WTC11 (cell line): Measurements from ENCODE around the gene AHCYL1. TPM values are rescaled to one million over a fixed set of nuclear protein-coding genes. Genes with fewer than 3 reads are reported as not detected.
A peak's percentile ranks its signal among the peaks of the same experiment; 100 is the strongest.

Experiments used
- ATAC-seq: fragments of 200-7000 bp; cut with Tn5 transposase; 2 replicates; pipeline ENCODE4 v1.10.0; 2021; ENCODE audit warnings: mild to moderate bottlenecking, moderate library complexity
- CTCF ChIA-PET: fragments of 300-600 bp; sonication (Branson Sonifier 250); formaldehyde crosslinking; loops from one replicate; lab custom pipeline; 2021; ENCODE audit warnings: antibody characterized with exemption; lab: Charles Lee
- POLR2A ChIA-PET: fragments of 350-600 bp; sonication (Branson Sonifier 250); formaldehyde crosslinking; loops from one replicate; lab custom pipeline; 2021; ENCODE audit warnings: antibody characterized with exemption; lab: Charles Lee
- DNase-seq: peaks from one replicate; pipeline ENCODE4 v3.0.0; 2021; ENCODE audit warnings: low spot score
- H3K27ac Mint-ChIP-seq: 2 replicates; pipeline ENCODE4 v1.8.0; 2021; ENCODE audit warnings: mixed read lengths
- H3K27me3 Mint-ChIP-seq: 2 replicates; pipeline ENCODE4 v1.8.0; 2021; ENCODE audit warnings: low read depth, mild to moderate bottlenecking, moderate library complexity, mixed read lengths
- H3K36me3 Mint-ChIP-seq: 2 replicates; pipeline ENCODE4 v1.8.0; 2021; ENCODE audit warnings: mixed read lengths
- H3K4me1 Mint-ChIP-seq: 2 replicates; pipeline ENCODE4 v1.8.0; 2022; ENCODE audit warnings: mixed read lengths
- H3K4me3 Mint-ChIP-seq: 2 replicates; pipeline ENCODE4 v1.8.0; 2021; ENCODE audit warnings: mild to moderate bottlenecking, moderate library complexity, mixed read lengths
- H3K9me3 Mint-ChIP-seq: 2 replicates; pipeline ENCODE4 v1.8.0; 2021; ENCODE audit warnings: mixed read lengths
- E2F4 ChIP-seq: sonication (generic); formaldehyde crosslinking; IDR thresholded peaks from 2 replicates; pipeline ENCODE4 v1.8.1; 2022; ENCODE audit warnings: low read depth, mild to moderate bottlenecking, moderate library complexity, missing genetic modification reagents, borderline replicate concordance
- ERG ChIP-seq: fragments of 250-450 bp; sonication (Bioruptor Pico); IDR thresholded peaks from 2 replicates; pipeline ENCODE4 v1.8.0; 2021; ENCODE audit warnings: mild to moderate bottlenecking
- JAZF1 ChIP-seq: fragments of 250-450 bp; sonication (Bioruptor Pico); IDR thresholded peaks from 2 replicates; pipeline ENCODE4 v1.9.0; 2021; ENCODE audit warnings: moderate library complexity, mild to moderate bottlenecking, inconsistent platforms
- NFYB ChIP-seq: sonication (generic); formaldehyde crosslinking; conservative IDR thresholded peaks from 2 replicates; pipeline ENCODE4 v1.8.0; 2022; ENCODE audit warnings: low read depth, missing genetic modification reagents
- NR2C2 ChIP-seq: sonication (generic); formaldehyde crosslinking; IDR thresholded peaks from 2 replicates; pipeline ENCODE4 v1.8.0; 2022; ENCODE audit warnings: mild to moderate bottlenecking, missing genetic modification reagents
- SP1 ChIP-seq: sonication (generic); formaldehyde crosslinking; conservative IDR thresholded peaks from 2 replicates; pipeline ENCODE4 v1.8.1; 2022; ENCODE audit warnings: missing genetic modification reagents
- TEAD4 ChIP-seq: sonication (generic); formaldehyde crosslinking; IDR thresholded peaks from 2 replicates; pipeline ENCODE4 v1.8.0; 2022; ENCODE audit warnings: mild to moderate bottlenecking, missing genetic modification reagents
- ZBTB21 ChIP-seq: sonication (generic); formaldehyde crosslinking; IDR thresholded peaks from 2 replicates; pipeline ENCODE4 v1.8.1; 2023; ENCODE audit warnings: mild to moderate bottlenecking, missing genetic modification reagents, borderline replicate concordance
- ZNF121 ChIP-seq: sonication (generic); formaldehyde crosslinking; IDR thresholded peaks from 2 replicates; pipeline ENCODE4 v1.8.0; 2023; ENCODE audit warnings: missing genetic modification reagents
- ZNF671 ChIP-seq: fragments of 250-450 bp; sonication (Bioruptor Pico); IDR thresholded peaks from 2 replicates; pipeline ENCODE4 v1.8.0; 2021; ENCODE audit warnings: mild to moderate bottlenecking
- total RNA-seq: library from RNA; stranded (reverse); gene quantifications from 3 replicates; pipeline ENCODE4 v1.2.3, GENCODE V29; 2021
- TF ChIP-seq, protein P1 (sequence below): fragments of 250-450 bp; sonication (Bioruptor Pico); IDR thresholded peaks from 2 replicates; pipeline ENCODE4 v1.9.0; 2021; ENCODE audit warnings: moderate library complexity, mild to moderate bottlenecking, inconsistent platforms, borderline replicate concordance
- TF ChIP-seq, protein P2 (sequence below): fragments of 250-450 bp; sonication (Bioruptor Pico); IDR thresholded peaks from 2 replicates; pipeline ENCODE4 v1.9.0; 2021; ENCODE audit warnings: mild to moderate bottlenecking
- TF ChIP-seq, protein P3 (sequence below): sonication (generic); formaldehyde crosslinking; IDR thresholded peaks from 2 replicates; pipeline ENCODE4 v1.8.1; 2023; ENCODE audit warnings: mild to moderate bottlenecking, missing genetic modification reagents
- TF ChIP-seq, protein P4 (sequence below): sonication (generic); formaldehyde crosslinking; IDR thresholded peaks from 2 replicates; pipeline ENCODE4 v1.8.1; 2023; ENCODE audit warnings: mild to moderate bottlenecking, moderate library complexity, missing genetic modification reagents
- TF ChIP-seq, protein P5 (sequence below): sonication (generic); formaldehyde crosslinking; IDR thresholded peaks from 2 replicates; pipeline ENCODE4 v1.8.0; 2022; ENCODE audit warnings: missing genetic modification reagents
- TF ChIP-seq, protein P6 (sequence below): sonication (generic); formaldehyde crosslinking; IDR thresholded peaks from 2 replicates; pipeline ENCODE4 v1.8.0; 2023; ENCODE audit warnings: mild to moderate bottlenecking, missing genetic modification reagents

AHCYL1 gene
- total RNA-seq, 1 experiment from 2014 or later = 92.1 TPM

DNA sequence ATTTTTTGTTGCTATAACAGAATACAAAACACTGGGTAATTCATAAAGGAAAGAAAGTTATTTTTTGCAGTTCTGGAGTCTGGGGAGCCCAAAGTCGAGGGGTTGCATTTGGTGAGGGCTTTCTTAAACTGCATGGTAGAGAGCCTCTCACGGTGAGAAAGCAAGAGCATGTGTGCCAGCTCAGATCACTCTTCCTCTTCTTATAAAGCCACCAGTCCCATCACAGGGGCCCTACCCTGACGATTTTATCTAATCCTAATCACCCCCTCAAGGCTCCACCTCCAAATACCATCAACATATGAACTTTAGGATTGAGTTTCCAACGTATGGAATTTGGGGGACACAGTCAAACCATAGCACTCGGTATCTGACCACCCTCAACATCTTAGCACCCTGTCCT is 48.9 kb downstream of the AHCYL1 start (continued):
- TF ChIP-seq, protein P1, sequence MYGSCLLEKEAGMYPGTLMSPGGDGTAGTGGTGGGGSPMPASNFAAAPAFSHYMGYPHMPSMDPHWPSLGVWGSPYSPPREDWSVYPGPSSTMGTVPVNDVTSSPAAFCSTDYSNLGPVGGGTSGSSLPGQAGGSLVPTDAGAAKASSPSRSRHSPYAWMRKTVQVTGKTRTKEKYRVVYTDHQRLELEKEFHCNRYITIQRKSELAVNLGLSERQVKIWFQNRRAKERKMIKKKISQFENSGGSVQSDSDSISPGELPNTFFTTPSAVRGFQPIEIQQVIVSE (CRISPR knock-in tag) = no peak
- TF ChIP-seq ZBTB21 (CRISPR knock-in tag) (no peak), ERG (CRISPR knock-in tag) (no peak)
- TF ChIP-seq, protein P2, sequence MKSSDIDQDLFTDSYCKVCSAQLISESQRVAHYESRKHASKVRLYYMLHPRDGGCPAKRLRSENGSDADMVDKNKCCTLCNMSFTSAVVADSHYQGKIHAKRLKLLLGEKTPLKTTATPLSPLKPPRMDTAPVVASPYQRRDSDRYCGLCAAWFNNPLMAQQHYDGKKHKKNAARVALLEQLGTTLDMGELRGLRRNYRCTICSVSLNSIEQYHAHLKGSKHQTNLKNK (CRISPR knock-in tag) = no peak
- TF ChIP-seq, protein P3, sequence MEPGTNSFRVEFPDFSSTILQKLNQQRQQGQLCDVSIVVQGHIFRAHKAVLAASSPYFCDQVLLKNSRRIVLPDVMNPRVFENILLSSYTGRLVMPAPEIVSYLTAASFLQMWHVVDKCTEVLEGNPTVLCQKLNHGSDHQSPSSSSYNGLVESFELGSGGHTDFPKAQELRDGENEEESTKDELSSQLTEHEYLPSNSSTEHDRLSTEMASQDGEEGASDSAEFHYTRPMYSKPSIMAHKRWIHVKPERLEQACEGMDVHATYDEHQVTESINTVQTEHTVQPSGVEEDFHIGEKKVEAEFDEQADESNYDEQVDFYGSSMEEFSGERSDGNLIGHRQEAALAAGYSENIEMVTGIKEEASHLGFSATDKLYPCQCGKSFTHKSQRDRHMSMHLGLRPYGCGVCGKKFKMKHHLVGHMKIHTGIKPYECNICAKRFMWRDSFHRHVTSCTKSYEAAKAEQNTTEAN (CRISPR knock-in tag) = no peak
- TF ChIP-seq, protein P4, sequence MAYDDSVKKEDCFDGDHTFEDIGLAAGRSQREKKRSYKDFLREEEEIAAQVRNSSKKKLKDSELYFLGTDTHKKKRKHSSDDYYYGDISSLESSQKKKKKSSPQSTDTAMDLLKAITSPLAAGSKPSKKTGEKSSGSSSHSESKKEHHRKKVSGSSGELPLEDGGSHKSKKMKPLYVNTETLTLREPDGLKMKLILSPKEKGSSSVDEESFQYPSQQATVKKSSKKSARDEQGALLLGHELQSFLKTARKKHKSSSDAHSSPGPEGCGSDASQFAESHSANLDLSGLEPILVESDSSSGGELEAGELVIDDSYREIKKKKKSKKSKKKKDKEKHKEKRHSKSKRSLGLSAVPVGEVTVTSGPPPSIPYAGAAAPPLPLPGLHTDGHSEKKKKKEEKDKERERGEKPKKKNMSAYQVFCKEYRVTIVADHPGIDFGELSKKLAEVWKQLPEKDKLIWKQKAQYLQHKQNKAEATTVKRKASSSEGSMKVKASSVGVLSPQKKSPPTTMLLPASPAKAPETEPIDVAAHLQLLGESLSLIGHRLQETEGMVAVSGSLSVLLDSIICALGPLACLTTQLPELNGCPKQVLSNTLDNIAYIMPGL (CRISPR knock-in tag) = no peak

- Mint-ChIP-seq H3K27ac (peak overlapping the region; percentile 95), H3K9me3 (0 out of 2 replicates have a peak, but pooled peaks cover 6% of the 10 kb centered on the region), H3K36me3 (peaks cover 19% of the 10 kb centered on the region), H3K4me3 (peak overlapping the region; percentile 92), H3K4me1 (peaks cover 33% of the 10 kb centered on the region), H3K27me3 (no peaks in the 10 kb centered on the region)
- DNase-seq (no peak), ATAC-seq (no peak)
- CTCF ChIA-PET = interaction anchor here (0.7 to 3.8 kb wide), 18 partner anchors 9 to 501 kb away, joined by 3 to 42 read pairs (median 5); partner anchors contain the start of genes AHCYL1, SLC6A17 and UBL4B
- POLR2A ChIA-PET = interaction anchor here (0.9 to 1.4 kb wide), 4 partner anchors 20 to 220 kb away, joined by 3 to 4 read pairs (median 4); no protein-coding TSS in a partner anchor
- TF ChIP-seq, protein P5, sequence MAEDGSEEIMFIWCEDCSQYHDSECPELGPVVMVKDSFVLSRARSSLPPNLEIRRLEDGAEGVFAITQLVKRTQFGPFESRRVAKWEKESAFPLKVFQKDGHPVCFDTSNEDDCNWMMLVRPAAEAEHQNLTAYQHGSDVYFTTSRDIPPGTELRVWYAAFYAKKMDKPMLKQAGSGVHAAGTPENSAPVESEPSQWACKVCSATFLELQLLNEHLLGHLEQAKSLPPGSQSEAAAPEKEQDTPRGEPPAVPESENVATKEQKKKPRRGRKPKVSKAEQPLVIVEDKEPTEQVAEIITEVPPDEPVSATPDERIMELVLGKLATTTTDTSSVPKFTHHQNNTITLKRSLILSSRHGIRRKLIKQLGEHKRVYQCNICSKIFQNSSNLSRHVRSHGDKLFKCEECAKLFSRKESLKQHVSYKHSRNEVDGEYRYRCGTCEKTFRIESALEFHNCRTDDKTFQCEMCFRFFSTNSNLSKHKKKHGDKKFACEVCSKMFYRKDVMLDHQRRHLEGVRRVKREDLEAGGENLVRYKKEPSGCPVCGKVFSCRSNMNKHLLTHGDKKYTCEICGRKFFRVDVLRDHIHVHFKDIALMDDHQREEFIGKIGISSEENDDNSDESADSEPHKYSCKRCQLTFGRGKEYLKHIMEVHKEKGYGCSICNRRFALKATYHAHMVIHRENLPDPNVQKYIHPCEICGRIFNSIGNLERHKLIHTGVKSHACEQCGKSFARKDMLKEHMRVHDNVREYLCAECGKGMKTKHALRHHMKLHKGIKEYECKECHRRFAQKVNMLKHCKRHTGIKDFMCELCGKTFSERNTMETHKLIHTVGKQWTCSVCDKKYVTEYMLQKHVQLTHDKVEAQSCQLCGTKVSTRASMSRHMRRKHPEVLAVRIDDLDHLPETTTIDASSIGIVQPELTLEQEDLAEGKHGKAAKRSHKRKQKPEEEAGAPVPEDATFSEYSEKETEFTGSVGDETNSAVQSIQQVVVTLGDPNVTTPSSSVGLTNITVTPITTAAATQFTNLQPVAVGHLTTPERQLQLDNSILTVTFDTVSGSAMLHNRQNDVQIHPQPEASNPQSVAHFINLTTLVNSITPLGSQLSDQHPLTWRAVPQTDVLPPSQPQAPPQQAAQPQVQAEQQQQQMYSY (CRISPR knock-in tag) = no peak
- TF ChIP-seq, protein P4 (CRISPR knock-in tag) = no peak
- no peak for TF ChIP-seq SP1
- TF ChIP-seq E2F4 (CRISPR knock-in tag) = no peak
- TF ChIP-seq, protein P6, sequence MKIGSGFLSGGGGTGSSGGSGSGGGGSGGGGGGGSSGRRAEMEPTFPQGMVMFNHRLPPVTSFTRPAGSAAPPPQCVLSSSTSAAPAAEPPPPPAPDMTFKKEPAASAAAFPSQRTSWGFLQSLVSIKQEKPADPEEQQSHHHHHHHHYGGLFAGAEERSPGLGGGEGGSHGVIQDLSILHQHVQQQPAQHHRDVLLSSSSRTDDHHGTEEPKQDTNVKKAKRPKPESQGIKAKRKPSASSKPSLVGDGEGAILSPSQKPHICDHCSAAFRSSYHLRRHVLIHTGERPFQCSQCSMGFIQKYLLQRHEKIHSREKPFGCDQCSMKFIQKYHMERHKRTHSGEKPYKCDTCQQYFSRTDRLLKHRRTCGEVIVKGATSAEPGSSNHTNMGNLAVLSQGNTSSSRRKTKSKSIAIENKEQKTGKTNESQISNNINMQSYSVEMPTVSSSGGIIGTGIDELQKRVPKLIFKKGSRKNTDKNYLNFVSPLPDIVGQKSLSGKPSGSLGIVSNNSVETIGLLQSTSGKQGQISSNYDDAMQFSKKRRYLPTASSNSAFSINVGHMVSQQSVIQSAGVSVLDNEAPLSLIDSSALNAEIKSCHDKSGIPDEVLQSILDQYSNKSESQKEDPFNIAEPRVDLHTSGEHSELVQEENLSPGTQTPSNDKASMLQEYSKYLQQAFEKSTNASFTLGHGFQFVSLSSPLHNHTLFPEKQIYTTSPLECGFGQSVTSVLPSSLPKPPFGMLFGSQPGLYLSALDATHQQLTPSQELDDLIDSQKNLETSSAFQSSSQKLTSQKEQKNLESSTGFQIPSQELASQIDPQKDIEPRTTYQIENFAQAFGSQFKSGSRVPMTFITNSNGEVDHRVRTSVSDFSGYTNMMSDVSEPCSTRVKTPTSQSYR (CRISPR knock-in tag) = no peak
- no peak for TF ChIP-seq ZNF121 (CRISPR knock-in tag)
- TF ChIP-seq TEAD4 = no peak
- TF ChIP-seq, protein P3 (CRISPR knock-in tag) = no peak
- TF ChIP-seq ZNF671 (CRISPR knock-in tag) = no peak
- TF ChIP-seq NFYB (CRISPR knock-in tag) = no peak
- TF ChIP-seq, protein P1 (CRISPR knock-in tag) = no peak
- TF ChIP-seq NR2C2 (CRISPR knock-in tag) = no peak
- no peak for TF ChIP-seq JAZF1 (CRISPR knock-in tag)
Observed at GRCh38 chr1:110034040-110034450, 49.5 kb downstream of the AHCYL1 start.
